Endothelial cell of umbilical vein (primary cell): ENCODE data around the gene HOXA13. TPM values are rescaled to one million over a fixed set of nuclear protein-coding genes. Genes with fewer than 3 reads are reported as not detected.

Experiments used
- BruUV-seq: library from RNA; stranded (reverse); fragments of 400-500 nt; replicated peaks from 2 replicates; lab custom pipeline; 2021; lab: Mats Ljungman, UMichigan
- CTCF ChIA-PET: fragments of 300-600, 350-600 bp; sonication (Branson Sonifier 250); formaldehyde crosslinking; loops from one replicate; lab custom pipeline; 2021; ENCODE audit warnings: antibody characterized with exemption, inconsistent platforms; lab: Charles Lee
- POLR2A ChIA-PET: fragments of 300-600, 350-600 bp; sonication (Branson Sonifier 250); formaldehyde crosslinking; loops from one replicate; lab custom pipeline; 2021; ENCODE audit warnings: antibody characterized with exemption, inconsistent platforms; lab: Charles Lee
- DNase-seq: peaks from one replicate; pipeline ENCODE4 v3.0.0-alpha.2; 2011; ENCODE audit warnings: low read depth, low spot score
- FAIRE-seq: peaks from 2 replicates; lab custom pipeline; 2011; peaks lifted over from hg19 to GRCh38; lab: Jason Lieb, UNC
- H2AFZ ChIP-seq: 2 replicates; pipeline ENCODE4 v1.6.0; 2012; ENCODE audit warnings: low read depth, low read length, control low read depth, inconsistent platforms
- H3K27ac ChIP-seq: 2 replicates; pipeline ENCODE4 v1.5.1; 2011; ENCODE audit warnings: low read depth, mild to moderate bottlenecking, control low read depth, low read length, moderate library complexity; ENCODE audit not compliant: insufficient read depth
- H3K27me3 ChIP-seq, 2 experiments: 2 replicates each; pipeline versions ENCODE4 v1.6.0 to v1.6.1; 2011; ENCODE audit warnings: low read length in 2 of 2, mixed read lengths in 1 of 2; ENCODE audit not compliant: control insufficient read depth in 2 of 2, insufficient read depth in 2 of 2
- H3K36me3 ChIP-seq, 2 experiments: 2 replicates in 1 of 2; 3 replicates in 1 of 2; pipeline ENCODE4 v1.5.1; 2011; ENCODE audit warnings: low read length in 2 of 2, mild to moderate bottlenecking in 1 of 2, moderate library complexity in 1 of 2; ENCODE audit not compliant: control insufficient read depth in 2 of 2, insufficient read depth in 2 of 2; ENCODE audit errors: extremely low read depth in 1 of 2
- H3K4me1 ChIP-seq: 3 replicates; pipeline ENCODE4 v1.5.1; 2011; ENCODE audit warnings: mild to moderate bottlenecking, low read length; ENCODE audit not compliant: control insufficient read depth, insufficient read depth; ENCODE audit errors: extremely low read depth
- H3K4me2 ChIP-seq: 2 replicates; pipeline ENCODE4 v1.6.1; 2011; ENCODE audit warnings: low read length, control low read depth, mixed read lengths; ENCODE audit not compliant: insufficient read depth
- H3K4me3 ChIP-seq, 3 experiments: fragments of 200-600 bp in 1 of 3; sonication (generic), shearing (Covaris generic) in 1 of 3; replicated peaks in 1 of 3; 2 replicates each; pipeline ENCODE4 v1.5.1; 2011 to 2016; ENCODE audit warnings: control low read depth in 3 of 3, low read length in 3 of 3, mild to moderate bottlenecking in 2 of 3, inconsistent platforms in 1 of 3, low read depth in 1 of 3, moderate library complexity in 1 of 3; ENCODE audit not compliant: insufficient read depth in 1 of 3
- H3K79me2 ChIP-seq: 2 replicates; pipeline ENCODE4 v1.6.0; 2012; ENCODE audit warnings: low read length, inconsistent platforms; ENCODE audit not compliant: control insufficient read depth, insufficient read depth
- H3K9ac ChIP-seq: replicated peaks from 2 replicates; pipeline ENCODE3; 2011; ENCODE audit warnings: low read length, control low read depth; ENCODE audit not compliant: insufficient read depth; ENCODE audit errors: extremely low read depth
- H3K9me1 ChIP-seq: replicated peaks from 3 replicates; pipeline ENCODE4 v1.6.0; 2011; ENCODE audit warnings: mild to moderate bottlenecking, low read length; ENCODE audit not compliant: control insufficient read depth, insufficient read depth; ENCODE audit errors: extremely low read depth
- H3K9me3 ChIP-seq: replicated peaks from 2 replicates; pipeline ENCODE4 v1.5.1; 2012; ENCODE audit warnings: low read length, inconsistent platforms; ENCODE audit not compliant: control insufficient read depth, insufficient read depth
- H4K20me1 ChIP-seq: replicated peaks from 2 replicates; pipeline ENCODE3; 2011; ENCODE audit warnings: mild to moderate bottlenecking, low read length; ENCODE audit not compliant: control insufficient read depth, insufficient read depth; ENCODE audit errors: extremely low read depth
- GATA2 ChIP-seq: IDR thresholded peaks from 2 replicates; pipeline ENCODE4 v1.7.0; 2011; ENCODE audit warnings: low read depth, mild to moderate bottlenecking, moderate library complexity, mixed read lengths, low read length; ENCODE audit not compliant: insufficient read length, insufficient read depth
- JUN ChIP-seq: IDR thresholded peaks from 2 replicates; pipeline ENCODE4 v1.6.1; 2011; ENCODE audit warnings: borderline replicate concordance, low read depth; ENCODE audit not compliant: insufficient read length, insufficient read depth
- MYC ChIP-seq: IDR thresholded peaks from one replicate; pipeline ENCODE4 v1.6.1; 2011; ENCODE audit warnings: mild to moderate bottlenecking, low read depth, low read length
- POLR2A ChIP-seq: IDR thresholded peaks from 2 replicates; pipeline ENCODE4 v1.6.1; 2012; ENCODE audit warnings: low read depth, mild to moderate bottlenecking, control low read depth, low read length
- dilution Hi-C: fragments of 300-500 bp; cut with MboI; formaldehyde crosslinking; loops from one replicate; pipeline ENCODE4 v1.15.0; 2019; ENCODE audit warnings: low sequenced_read_pairs; ENCODE audit not compliant: extremely low pct_ligation_motif_present
- intact Hi-C: fragments of 100-400 bp; cut with micrococcal nuclease; formaldehyde crosslinking; loops from one replicate; pipeline ENCODE4 v1.10.0; 2022
- polyA plus RNA-seq, 4 experiments: library from polyadenylated mRNA; depleted of rRNA in 3 of 4; stranded (reverse) in 3 of 4; unstranded in 1 of 4; fragments of >200 nt; gene quantifications; 2 replicates each; pipeline versions ENCODE4 v1.2.1 to v1.2.3, GENCODE V29; 2011 to 2012; ENCODE audit warnings: missing spikeins in 1 of 4
- total RNA-seq: library from RNA; stranded (reverse); gene quantifications from 2 replicates; pipeline ENCODE4 v1.2.3, GENCODE V29; 2021

HOXA13 gene
- total and polyA plus RNA-seq, 2 donors (not counting 3 experiments of a cell fraction or from before 2014, with no cell fraction given), result 0.22 TPM; not detected in 1

DNA sequence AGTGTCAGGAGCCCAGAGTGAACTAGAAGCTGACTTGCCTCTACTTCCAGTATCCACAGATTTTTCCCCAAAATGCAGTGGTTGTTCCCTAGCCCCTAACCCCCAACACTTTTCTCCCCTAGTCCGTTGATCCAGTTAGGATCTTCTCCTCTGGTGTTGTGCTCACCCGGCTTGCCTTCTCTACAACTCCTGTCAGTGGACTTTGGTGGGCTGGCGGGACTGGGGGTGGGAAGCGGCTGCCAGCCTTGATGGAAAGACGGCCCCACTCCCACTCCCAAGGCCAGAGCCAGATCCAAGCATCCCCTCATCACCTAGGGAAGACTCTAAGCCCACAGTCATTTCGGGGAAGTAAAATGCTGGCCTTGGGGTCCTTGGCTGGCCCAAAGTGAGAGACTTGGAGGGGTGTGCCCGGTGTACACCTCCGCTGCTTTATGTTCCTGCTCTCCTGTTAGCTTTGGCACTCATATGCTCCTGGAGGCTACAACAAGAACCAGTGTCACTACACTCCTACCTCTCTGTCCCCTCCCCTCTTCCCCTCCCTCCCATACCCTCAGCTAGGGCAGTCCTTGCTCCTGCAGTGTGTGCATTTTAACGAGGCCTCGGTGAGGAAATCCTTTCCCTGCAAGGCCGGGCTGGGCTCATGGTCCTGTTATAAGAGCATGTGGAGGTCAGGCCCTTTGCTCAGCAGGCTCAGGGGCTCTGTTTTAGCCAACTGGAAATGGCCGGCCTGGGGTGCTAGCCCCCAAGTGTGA, 24.8 kb downstream of the HOXA13 start:
- Histone ChIP-seq H3K36me3 (no peaks in the 10 kb centered on the region), H3K9me3 (no peaks in the 10 kb centered on the region), H4K20me1 (no peaks in the 10 kb centered on the region), H3K9me1 (no peaks in the 10 kb centered on the region), H2AFZ (no peak overlapping the region), H3K4me3 (peak overlapping the region in 2 of 3 experiments; percentile 34 to 94), H3K27ac (peak overlapping the region; percentile 96), H3K4me1 (peaks cover 61% of the 10 kb centered on the region), H3K27me3 (no peaks in the 10 kb centered on the region), H3K4me2 (peak overlapping the region; percentile 98), H3K79me2 (peaks cover 96% of the 10 kb centered on the region), H3K9ac (peak overlapping the region; percentile 95)
- FAIRE-seq, result peak; percentile 28
- DNase-seq, result peak; percentile 70
- dilution Hi-C loops (loop anchor here (25.0 kb wide), 1 partner anchor 988 kb away; no protein-coding TSS in a partner anchor), intact Hi-C loops (loop anchor here (1.0 kb wide), 1 partner anchor 10 kb away; the partner anchor contains the start of gene HOXA9)
- TF ChIP-seq MYC, result no peak
- no peak for TF ChIP-seq JUN
- no peak for TF ChIP-seq GATA2
- TF ChIP-seq POLR2A, result no peak
- CTCF ChIA-PET, result interaction anchor here (1.0 to 8.0 kb wide), 4 partner anchors 9 to 23 kb away, joined by 3 to 81 read pairs (median 28); partner anchors contain the start of genes HOXA11 and HOXA3
- no TSS peak for BruUV-seq
- POLR2A ChIA-PET, result interaction anchor here (2.1 to 2.5 kb wide), 2 partner anchors 10 to 23 kb away, joined by 7 to 8 read pairs; partner anchors contain the start of genes HOXA11 and HOXA3
